HG03196 (cell line): ENCODE results near the gene ELOVL6.
A peak's percentile ranks its signal among the peaks of the same experiment; 100 is the strongest.

Experiments used
- ATAC-seq: cut with Tn5 transposase; IDR thresholded peaks from one replicate; pipeline ENCODE4 v1.9.1; 2021; ENCODE audit not compliant: unreplicated experiment

The ELOVL6 gene

GRCh38 chr4:110003401-110004187, 194.8 kb downstream of the ELOVL6 start:
- ATAC-seq = no peak

- ATAC-seq = no peak
These were observed 196.1 kb downstream of the ELOVL6 start for GRCh38 chr4:110002326-110002725.

- no peak for ATAC-seq
These were observed 198.9 kb downstream of the ELOVL6 start for GRCh38 chr4:109999585-109999912.

GRCh38 chr4:109998867-109999584, 199.4 kb downstream of the ELOVL6 start:
- peak; percentile 43 for ATAC-seq

GRCh38 chr4:109996526-109996925, 201.9 kb downstream of the ELOVL6 start:
- no peak for ATAC-seq
